Lower leg skin (tissue), 3 donors: ENCODE results near the gene CPEB2.

Experiments
- CTCF ChIP-seq, 3 donors: fragments of 450-650 bp; IDR thresholded peaks; one replicate each; pipeline ENCODE4 v1.5.1; 2016; ENCODE audit warnings: antibody characterized with exemption in 3 of 3, mild to moderate bottlenecking in 3 of 3, moderate library complexity in 2 of 3
- POLR2A ChIP-seq, 2 donors: fragments of 450-650 bp; IDR thresholded peaks; one replicate each; pipeline ENCODE4 v1.6.1; 2016 to 2017; ENCODE audit warnings: antibody characterized with exemption in 2 of 2, mild to moderate bottlenecking in 1 of 2, moderate library complexity in 1 of 2

GRCh38 chr4:15063341-15063740, 61.1 kb downstream of the CPEB2 start:
- TF ChIP-seq CTCF (IDR thresholded peaks at IDR 0.05) (no peak), POLR2A (IDR thresholded peaks at IDR 0.05) (no peak)
